Measurements from ENCODE around the gene PHOSPHO2.

- TF ChIP-seq CTCF (IDR thresholded peaks at IDR 0.05) (no peak), POLR2A (IDR thresholded peaks at IDR 0.05) (no peak)
Measured at GRCh38 chr2:169732583-169733358, 38.5 kb downstream of the PHOSPHO2 start.
